Panc1 (cell line): ENCODE measurements around the gene DCP1A.

Experiments used
- CTCF ChIP-seq: fragments of 450-650 bp; IDR thresholded peaks from 2 replicates; pipeline ENCODE4 v1.5.1; 2017; ENCODE audit warnings: mild to moderate bottlenecking
- POLR2AphosphoS5 ChIP-seq: IDR thresholded peaks from 2 replicates; pipeline ENCODE4 v1.6.1; 2012; ENCODE audit warnings: mild to moderate bottlenecking, low read depth, low read length, moderate library complexity
- REST ChIP-seq, 2 experiments: IDR thresholded peaks; 2 replicates each; pipeline ENCODE4 v1.6.1; 2011 to 2012; ENCODE audit warnings: low read depth in 2 of 2, control low read depth in 1 of 2, low read length in 1 of 2, mild to moderate bottlenecking in 1 of 2, moderate library complexity in 1 of 2; ENCODE audit not compliant: insufficient read depth in 1 of 2
- SIN3A ChIP-seq: IDR thresholded peaks from 2 replicates; pipeline ENCODE4 v1.6.1; 2012; ENCODE audit warnings: low read depth, mild to moderate bottlenecking, low read length, moderate library complexity, borderline replicate concordance; ENCODE audit not compliant: insufficient read depth
- TCF7L2 ChIP-seq: IDR thresholded peaks from 2 replicates; pipeline ENCODE4 v1.6.1; 2011; ENCODE audit warnings: mild to moderate bottlenecking, low read depth, low read length, inconsistent platforms

- TF ChIP-seq REST (IDR thresholded peaks at IDR 0.05; ENCODE audit: insufficient read depth in 1 of 2, low read depth in 2 of 2, low read length in 1 of 2) = no peak
- no peak for TF ChIP-seq CTCF
- TF ChIP-seq POLR2AphosphoS5 = no peak
- no peak for TF ChIP-seq SIN3A
- TF ChIP-seq TCF7L2 = no peak
Observed at GRCh38 chr3:53376679-53377078, 29.3 kb upstream of the DCP1A start.
